HepG2 (cell line): ENCODE data around the gene EIF5A.

Experiments
- ATF7 ChIP-seq, 2 experiments: fragments of 450-650 bp in 1 of 2; sonication (generic) in 1 of 2; formaldehyde crosslinking in 1 of 2; IDR thresholded peaks; 2 replicates each; pipeline versions ENCODE4 v1.4.0 to v1.6.1; 2016 to 2020; ENCODE audit warnings: antibody characterized with exemption in 1 of 2, mild to moderate bottlenecking in 1 of 2, missing genetic modification reagents in 1 of 2
- FOXM1 ChIP-seq: sonication (generic); formaldehyde crosslinking; IDR thresholded peaks from 2 replicates; pipeline ENCODE4 v1.5.0; 2020; ENCODE audit warnings: missing genetic modification reagents
- MXI1 ChIP-seq: IDR thresholded peaks from 3 replicates; pipeline ENCODE4 v1.6.1; 2012; ENCODE audit warnings: low read depth, low read length, inconsistent platforms, borderline replicate concordance
- NFIC ChIP-seq: IDR thresholded peaks from 2 replicates; pipeline ENCODE4 v1.6.1; 2012; ENCODE audit warnings: mild to moderate bottlenecking, low read length, inconsistent platforms
- POLR2A ChIP-seq, 2 experiments: IDR thresholded peaks; 2 replicates each; pipeline ENCODE4 v1.6.1; 2011; ENCODE audit warnings: low read depth in 2 of 2, low read length in 2 of 2, mild to moderate bottlenecking in 1 of 2, moderate library complexity in 1 of 2; ENCODE audit not compliant: insufficient read depth in 1 of 2
- TBX2 ChIP-seq: sonication (generic); formaldehyde crosslinking; IDR thresholded peaks from 2 replicates; pipeline ENCODE4 v1.5.0; 2020; ENCODE audit warnings: missing genetic modification reagents, mild to moderate bottlenecking, borderline replicate concordance
- USF2 ChIP-seq, 2 experiments: sonication (generic) in 1 of 2; formaldehyde crosslinking in 1 of 2; IDR thresholded peaks; 2 replicates each; pipeline versions ENCODE4 v1.5.1 to v1.6.1; 2011 to 2020; ENCODE audit warnings: borderline replicate concordance in 1 of 2, low read depth in 1 of 2, low read length in 1 of 2, mild to moderate bottlenecking in 1 of 2, missing genetic modification reagents in 1 of 2, moderate library complexity in 1 of 2
- ZHX1 ChIP-seq: sonication (generic); formaldehyde crosslinking; IDR thresholded peaks from 2 replicates; pipeline ENCODE4 v1.8.1; 2022; ENCODE audit warnings: low read depth, mild to moderate bottlenecking, missing genetic modification reagents
- ZMYM2 ChIP-seq: sonication (generic); formaldehyde crosslinking; IDR thresholded peaks from 2 replicates; pipeline ENCODE4 v1.8.0; 2022; ENCODE audit warnings: mild to moderate bottlenecking, missing genetic modification reagents
- ZZZ3 ChIP-seq: sonication (generic); formaldehyde crosslinking; IDR thresholded peaks from 2 replicates; pipeline ENCODE4 v1.4.0; 2020; ENCODE audit warnings: missing genetic modification reagents, mild to moderate bottlenecking, borderline replicate concordance

GRCh38 chr17:7262192-7262934 lies 45.1 kb upstream of the EIF5A start, which contains the start of gene CLDN7:
- TF ChIP-seq NFIC (no peak), FOXM1 (CRISPR knock-in tag) (no peak), MXI1 (no peak), USF2 (IDR thresholded peaks at IDR 0.05; ENCODE audit: low read depth, low read length) (no peak), USF2 (CRISPR knock-in tag; IDR thresholded peaks at IDR 0.05; ENCODE audit: borderline replicate concordance) (no peak), ZZZ3 (CRISPR knock-in tag) (no peak), ZHX1 (CRISPR knock-in tag) (no peak), ZMYM2 (CRISPR knock-in tag) (no peak), ATF7 (IDR thresholded peaks at IDR 0.05) (no peak), ATF7 (CRISPR knock-in tag; IDR thresholded peaks at IDR 0.05) (no peak), POLR2A (IDR thresholded peaks at IDR 0.05; ENCODE audit: insufficient read depth in 1 of 2, low read depth in 2 of 2, low read length in 2 of 2) (no peak), TBX2 (CRISPR knock-in tag) (no peak)
